HG02798 (cell line): Measurements from ENCODE around the gene SIDT2.
A peak's percentile ranks its signal among the peaks of the same experiment; 100 is the strongest.

ENCODE experiments used
- ATAC-seq: cut with Tn5 transposase; IDR thresholded peaks from one replicate; pipeline ENCODE4 v1.9.1; 2021; ENCODE audit warnings: mild to moderate bottlenecking; ENCODE audit not compliant: unreplicated experiment, poor library complexity

Gene SIDT2

GRCh38 chr11:117219995-117220394, 41.5 kb downstream of the SIDT2 start:
- ATAC-seq, result no peak

- no peak for ATAC-seq
These were observed 42.0 kb downstream of the SIDT2 start for GRCh38 chr11:117220568-117220967.

GRCh38 chr11:117220999-117221774, 42.6 kb downstream of the SIDT2 start:
- ATAC-seq, result no peak

- ATAC-seq, result no peak
These were observed 43.4 kb downstream of the SIDT2 start for GRCh38 chr11:117221775-117222517.

GRCh38 chr11:117222991-117223740, 44.6 kb downstream of the SIDT2 start:
- ATAC-seq, result no peak

- ATAC-seq, result no peak
These were observed 45.5 kb downstream of the SIDT2 start for GRCh38 chr11:117223741-117224689.

- ATAC-seq, result no peak
These were observed 47.1 kb downstream of the SIDT2 start for GRCh38 chr11:117225553-117226170.

GRCh38 chr11:117226388-117227385, 48.1 kb downstream of the SIDT2 start:
- peak; percentile 65 for ATAC-seq

GRCh38 chr11:117228091-117228490, 49.5 kb downstream of the SIDT2 start:
- ATAC-seq, result no peak

- ATAC-seq, result no peak
These were observed 50.9 kb downstream of the SIDT2 start for GRCh38 chr11:117229411-117229810.

GRCh38 chr11:117229931-117230285, 51.4 kb downstream of the SIDT2 start:
- ATAC-seq, result no peak

GRCh38 chr11:117230286-117230961, 51.9 kb downstream of the SIDT2 start:
- peak; percentile 19 for ATAC-seq

- no peak for ATAC-seq
These were observed 52.7 kb downstream of the SIDT2 start for GRCh38 chr11:117230999-117231841.

GRCh38 chr11:117231842-117232091, 53.2 kb downstream of the SIDT2 start, which contains the start of gene PCSK7:
Gene PCSK7, minus strand, starts transcription at chr11:117232073. Its CDS starts 2,229 bp downstream, at chr11:117229844.
- ATAC-seq, result no peak

- ATAC-seq, result peak; percentile 80
These were observed 53.7 kb downstream of the SIDT2 start, which contains the start of gene RNF214 for GRCh38 chr11:117232092-117232878. Gene RNF214, plus strand, starts transcription at chr11:117232671. Its CDS starts 1,602 bp downstream, at chr11:117234273.

GRCh38 chr11:117232911-117233409, 54.4 kb downstream of the SIDT2 start:
- no peak for ATAC-seq
